ENCODE data around the gene ZNF678.

DNA sequence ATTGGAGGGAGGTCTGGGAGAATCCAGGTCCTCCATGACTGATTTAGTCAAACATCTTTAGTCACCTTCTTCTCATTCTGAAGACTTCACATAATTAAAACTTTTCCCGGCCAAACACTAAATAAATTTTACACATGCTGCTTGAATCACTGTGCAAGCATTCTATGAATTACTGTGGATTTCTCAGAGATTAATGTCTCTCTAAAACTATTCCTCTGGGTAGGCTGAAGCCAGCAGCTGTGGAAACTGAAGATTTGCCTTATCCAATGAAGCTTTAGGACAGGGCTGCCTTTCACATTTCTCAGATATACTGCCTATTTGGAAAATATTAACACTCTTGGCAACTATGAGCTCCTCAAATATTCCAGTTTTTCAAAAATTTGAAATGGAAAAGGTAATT is 110.1 kb downstream of the ZNF678 start:
- no peak for TF ChIP-seq POLR2A (IDR thresholded peaks at IDR 0.05)
- TF ChIP-seq, protein P1, sequence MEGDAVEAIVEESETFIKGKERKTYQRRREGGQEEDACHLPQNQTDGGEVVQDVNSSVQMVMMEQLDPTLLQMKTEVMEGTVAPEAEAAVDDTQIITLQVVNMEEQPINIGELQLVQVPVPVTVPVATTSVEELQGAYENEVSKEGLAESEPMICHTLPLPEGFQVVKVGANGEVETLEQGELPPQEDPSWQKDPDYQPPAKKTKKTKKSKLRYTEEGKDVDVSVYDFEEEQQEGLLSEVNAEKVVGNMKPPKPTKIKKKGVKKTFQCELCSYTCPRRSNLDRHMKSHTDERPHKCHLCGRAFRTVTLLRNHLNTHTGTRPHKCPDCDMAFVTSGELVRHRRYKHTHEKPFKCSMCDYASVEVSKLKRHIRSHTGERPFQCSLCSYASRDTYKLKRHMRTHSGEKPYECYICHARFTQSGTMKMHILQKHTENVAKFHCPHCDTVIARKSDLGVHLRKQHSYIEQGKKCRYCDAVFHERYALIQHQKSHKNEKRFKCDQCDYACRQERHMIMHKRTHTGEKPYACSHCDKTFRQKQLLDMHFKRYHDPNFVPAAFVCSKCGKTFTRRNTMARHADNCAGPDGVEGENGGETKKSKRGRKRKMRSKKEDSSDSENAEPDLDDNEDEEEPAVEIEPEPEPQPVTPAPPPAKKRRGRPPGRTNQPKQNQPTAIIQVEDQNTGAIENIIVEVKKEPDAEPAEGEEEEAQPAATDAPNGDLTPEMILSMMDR (IDR thresholded peaks at IDR 0.05 in 4 of 5, conservative IDR thresholded peaks at IDR 0.05 in 1 of 5): no peak
